Vagina (tissue), 2 donors: ENCODE data around the gene COPZ1.

ENCODE experiments used
- CTCF ChIP-seq, 3 experiments: fragments of 450-650 bp in 2 of 3; fragments of 200-600 bp in 1 of 3; sonication (generic) in 1 of 3; IDR thresholded peaks; one replicate each; pipeline ENCODE4 v1.5.1; 2017 to 2019; ENCODE audit warnings: antibody characterized with exemption in 3 of 3, mild to moderate bottlenecking in 2 of 3, moderate library complexity in 2 of 3
- POLR2A ChIP-seq, 2 donors: fragments of 450-650 bp; IDR thresholded peaks; one replicate each; pipeline ENCODE4 v1.6.1; 2017; ENCODE audit warnings: antibody characterized with exemption in 2 of 2, mild to moderate bottlenecking in 2 of 2, moderate library complexity in 2 of 2

- TF ChIP-seq POLR2A (IDR thresholded peaks at IDR 0.05), result no peak
- TF ChIP-seq CTCF (IDR thresholded peaks at IDR 0.05), result no peak
Measured at GRCh38 chr12:54276368-54276767, 48.6 kb upstream of the COPZ1 start.
